Mesenchymal stem cell (in vitro differentiated cells and primary cell): ENCODE data around the gene ZNF607.

ENCODE experiments used
- DNase-seq: peaks from one replicate; pipeline ENCODE4 v3.0.0-alpha.2; 2013
- H2AFZ ChIP-seq: one replicate; pipeline ENCODE4 v1.6.1; 2013; ENCODE audit warnings: low read depth, mild to moderate bottlenecking, control low read depth, inconsistent platforms, low read length, moderate library complexity
- H2AK5ac ChIP-seq: 2 replicates; pipeline ENCODE4 v1.6.1; 2013; ENCODE audit warnings: low read length, moderate library complexity, mild to moderate bottlenecking, inconsistent platforms; ENCODE audit not compliant: severe bottlenecking
- H2BK120ac ChIP-seq: one replicate; pipeline ENCODE4 v1.6.1; 2013; ENCODE audit warnings: low read depth, mild to moderate bottlenecking, inconsistent platforms, low read length, moderate library complexity
- H2BK12ac ChIP-seq, 2 experiments: one replicate each; pipeline ENCODE4 v1.6.1; 2013; ENCODE audit warnings: inconsistent platforms in 2 of 2, low read length in 2 of 2, mild to moderate bottlenecking in 2 of 2, moderate library complexity in 2 of 2, control low read depth in 1 of 2
- H2BK15ac ChIP-seq: one replicate; pipeline ENCODE4 v1.6.1; 2013; ENCODE audit warnings: mild to moderate bottlenecking, low read depth, inconsistent platforms; ENCODE audit not compliant: poor library complexity, severe bottlenecking
- H2BK5ac ChIP-seq: 2 replicates; pipeline ENCODE4 v1.6.1; 2013; ENCODE audit warnings: low read depth, mild to moderate bottlenecking, low read length, control low read depth, inconsistent platforms; ENCODE audit not compliant: poor library complexity, severe bottlenecking
- H3K14ac ChIP-seq, 2 experiments: one replicate each; pipeline ENCODE4 v1.6.1; 2013; ENCODE audit warnings: inconsistent platforms in 2 of 2, low read length in 2 of 2, control low read depth in 1 of 2, mild to moderate bottlenecking in 1 of 2, moderate library complexity in 1 of 2
- H3K18ac ChIP-seq, 2 experiments: one replicate each; pipeline ENCODE4 v1.6.1; 2013; ENCODE audit warnings: inconsistent platforms in 2 of 2, low read length in 2 of 2, control low read depth in 1 of 2, low read depth in 1 of 2, mild to moderate bottlenecking in 1 of 2
- H3K23ac ChIP-seq, 2 experiments: one replicate each; pipeline ENCODE4 v1.6.1; 2013; ENCODE audit warnings: inconsistent platforms in 2 of 2, low read length in 2 of 2, mild to moderate bottlenecking in 2 of 2, moderate library complexity in 2 of 2, control low read depth in 1 of 2
- H3K27ac ChIP-seq: 2 replicates; pipeline ENCODE4 v1.5.1; 2013; ENCODE audit warnings: mild to moderate bottlenecking, moderate library complexity, low read length, control low read depth, inconsistent platforms; ENCODE audit not compliant: poor library complexity, severe bottlenecking
- H3K27me3 ChIP-seq, 2 experiments: 2 replicates each; pipeline versions ENCODE4 v1.6.1 to v1.7.0; 2013; ENCODE audit warnings: low read length in 2 of 2, mild to moderate bottlenecking in 2 of 2, moderate library complexity in 2 of 2, control low read depth in 1 of 2, inconsistent platforms in 1 of 2; ENCODE audit not compliant: control insufficient read depth in 1 of 2, insufficient read depth in 1 of 2
- H3K36me3 ChIP-seq, 2 experiments: 2 replicates each; pipeline versions ENCODE4 v1.6.1 to v1.7.0; 2013; ENCODE audit warnings: low read length in 2 of 2, control low read depth in 1 of 2, inconsistent platforms in 1 of 2, low read depth in 1 of 2, mild to moderate bottlenecking in 1 of 2; ENCODE audit not compliant: insufficient read depth in 2 of 2, control insufficient read depth in 1 of 2
- H3K4ac ChIP-seq, 2 experiments: one replicate each; pipeline ENCODE4 v1.6.1; 2013; ENCODE audit warnings: inconsistent platforms in 2 of 2, low read length in 2 of 2, mild to moderate bottlenecking in 2 of 2, moderate library complexity in 2 of 2, control low read depth in 1 of 2, low read depth in 1 of 2
- H3K4me1 ChIP-seq: 2 replicates; pipeline ENCODE4 v1.6.1; 2013; ENCODE audit warnings: low read depth, low read length, control low read depth; ENCODE audit not compliant: control insufficient read depth, insufficient read depth
- H3K4me2 ChIP-seq: 2 replicates; pipeline ENCODE4 v1.6.1; 2013; ENCODE audit warnings: low read length, mild to moderate bottlenecking, inconsistent platforms; ENCODE audit not compliant: poor library complexity, severe bottlenecking
- H3K4me3 ChIP-seq, 2 experiments: 2 replicates each; pipeline versions ENCODE4 v1.5.1 to v1.7.0; 2013; ENCODE audit warnings: low read length in 2 of 2, mild to moderate bottlenecking in 2 of 2, control low read depth in 1 of 2, low read depth in 1 of 2; ENCODE audit not compliant: insufficient read depth in 1 of 2
- H3K79me1 ChIP-seq: replicated peaks from 2 replicates; pipeline ENCODE4 v1.6.1; 2013; ENCODE audit warnings: mild to moderate bottlenecking, control low read depth, low read length, inconsistent platforms; ENCODE audit not compliant: poor library complexity, severe bottlenecking
- H3K9ac ChIP-seq: 2 replicates; pipeline ENCODE4 v1.7.0; 2013; ENCODE audit warnings: mild to moderate bottlenecking, low read length, moderate library complexity
- H3K9me3 ChIP-seq: 2 replicates; pipeline ENCODE4 v1.7.0; 2013; ENCODE audit warnings: mild to moderate bottlenecking, low read length; ENCODE audit not compliant: control insufficient read depth
- H4K8ac ChIP-seq: one replicate; pipeline ENCODE4 v1.6.1; 2013; ENCODE audit warnings: inconsistent platforms, mild to moderate bottlenecking, low read length, moderate library complexity
- H4K91ac ChIP-seq: one replicate; pipeline ENCODE4 v1.6.1; 2013; ENCODE audit warnings: mild to moderate bottlenecking, low read length, inconsistent platforms
- WGBS: methylation state at CpG from one replicate; pipeline ENCODE4 v1.1.7; 2013; ENCODE audit warnings: mixed read lengths; 5-methylcytosine and 5-hydroxymethylcytosine counted together

Gene ZNF607

DNA sequence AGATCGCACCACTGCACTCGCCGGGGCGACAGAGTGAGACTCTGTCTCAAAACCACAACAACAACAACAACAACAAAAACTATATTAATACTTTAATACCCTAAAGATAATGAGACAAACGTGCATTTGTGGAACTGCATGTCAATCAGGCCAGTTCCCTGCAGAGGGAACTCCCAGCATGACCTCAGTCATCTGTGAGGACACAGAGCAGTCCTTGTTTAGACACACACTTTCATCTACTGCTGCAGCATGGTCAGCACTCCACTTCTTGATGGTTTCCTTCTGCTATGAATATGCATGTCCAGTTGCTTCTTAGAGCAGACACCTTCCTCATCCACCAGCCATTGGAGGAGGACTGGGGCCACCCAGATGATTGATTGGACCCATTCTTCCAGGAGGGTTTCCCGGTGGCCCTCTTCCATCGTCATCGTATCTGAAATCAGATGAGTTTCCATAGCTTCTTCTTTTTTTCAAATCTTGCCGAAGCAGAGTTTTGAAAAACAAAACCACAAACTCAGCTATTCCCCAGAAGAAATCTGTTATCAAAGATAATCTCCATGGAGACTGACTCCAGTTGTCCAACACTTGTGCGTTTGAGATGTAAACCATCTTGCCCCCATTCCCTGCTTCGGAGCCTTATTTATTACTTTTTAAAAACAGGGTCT lies 26.5 kb downstream of the ZNF607 start:
- no peak overlapping the region for H3K14ac ChIP-seq
- no peaks in the 10 kb centered on the region for H3K27me3 ChIP-seq
- WGBS = 82% methylated on average over 11 of the region's 11 CpGs
- no peak overlapping the region for H2BK5ac ChIP-seq
- H4K8ac ChIP-seq = no peak overlapping the region
- H3K4me3 ChIP-seq = no peak overlapping the region
- H3K36me3 ChIP-seq = peaks cover 4 to 13% of the 10 kb centered on the region in 2 experiments
- H4K91ac ChIP-seq = no peak overlapping the region
- H2BK15ac ChIP-seq = no peak overlapping the region
- H3K4me2 ChIP-seq = no peak overlapping the region
- H3K9ac ChIP-seq = no peak overlapping the region
- no peak overlapping the region for H3K27ac ChIP-seq
- no peak overlapping the region for H3K23ac ChIP-seq
- H2AK5ac ChIP-seq = no peak overlapping the region
- no peak overlapping the region for H3K18ac ChIP-seq
- H2BK120ac ChIP-seq = no peak overlapping the region
- no peak overlapping the region for H2AFZ ChIP-seq
- no peak overlapping the region for H2BK12ac ChIP-seq
- H3K4me1 ChIP-seq = no peaks in the 10 kb centered on the region
- H3K9me3 ChIP-seq = peaks cover 26% of the 10 kb centered on the region
- DNase-seq = no peak
- H3K4ac ChIP-seq = no peak overlapping the region
- no peaks in the 10 kb centered on the region for H3K79me1 ChIP-seq

DNA sequence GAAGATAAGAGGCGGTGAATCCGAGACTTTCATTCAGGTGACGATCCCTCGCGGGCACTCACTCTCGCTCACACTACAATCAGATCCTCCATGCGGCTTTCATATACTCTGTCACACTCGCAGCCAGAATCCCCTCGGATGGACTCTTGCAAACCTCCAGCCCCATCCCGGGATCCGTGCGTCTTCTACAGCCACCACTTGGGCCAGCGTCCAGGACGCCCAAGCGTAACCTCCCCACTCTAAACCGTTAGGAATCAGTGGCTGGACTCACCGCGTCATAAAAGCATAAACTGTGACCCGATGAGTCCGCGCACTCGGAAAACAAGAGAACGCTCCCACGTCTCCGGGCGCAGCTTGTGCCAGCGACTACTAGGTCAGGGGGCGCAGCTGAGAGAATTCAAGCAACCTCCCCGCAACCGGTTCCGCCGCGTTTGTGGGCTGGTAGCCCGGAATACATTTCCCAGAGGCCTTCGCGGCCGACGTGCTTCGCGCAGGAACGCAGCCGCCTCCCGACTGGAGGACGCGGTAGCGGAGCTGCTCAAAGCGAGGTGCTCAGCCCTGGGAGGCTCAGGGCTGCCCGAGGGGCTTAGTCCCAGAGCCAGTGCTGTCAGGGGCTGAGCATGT lies 27.6 kb downstream of the ZNF607 start:
- Histone ChIP-seq H3K27me3 (no peaks in the 10 kb centered on the region), H4K8ac (peak overlapping the region; percentile 35), H4K91ac (peak overlapping the region; percentile 18), H3K4ac (no peak overlapping the region), H3K14ac (peak overlapping the region in 1 of 2 experiments; percentile 72), H3K9me3 (peaks cover 15% of the 10 kb centered on the region), H3K79me1 (no peaks in the 10 kb centered on the region), H3K9ac (peak overlapping the region; percentile 95), H2BK15ac (no peak overlapping the region), H3K23ac (no peak overlapping the region), H2BK12ac (no peak overlapping the region), H2AFZ (peak overlapping the region; percentile 86), H3K18ac (peak overlapping the region; percentile 74 to 89), H3K4me3 (peak overlapping the region; percentile 66 to 80), H3K4me1 (no peaks in the 10 kb centered on the region), H2AK5ac (no peak overlapping the region), H3K36me3 (peaks cover 0 to 10% of the 10 kb centered on the region in 2 experiments), H2BK120ac (peak overlapping the region; percentile 27), H3K27ac (peak overlapping the region; percentile 57), H2BK5ac (no peak overlapping the region), H3K4me2 (peak overlapping the region; percentile 67)
- DNase-seq = peak; percentile 91
- under 1% methylated on average over 48 of the region's 48 CpGs for WGBS

DNA sequence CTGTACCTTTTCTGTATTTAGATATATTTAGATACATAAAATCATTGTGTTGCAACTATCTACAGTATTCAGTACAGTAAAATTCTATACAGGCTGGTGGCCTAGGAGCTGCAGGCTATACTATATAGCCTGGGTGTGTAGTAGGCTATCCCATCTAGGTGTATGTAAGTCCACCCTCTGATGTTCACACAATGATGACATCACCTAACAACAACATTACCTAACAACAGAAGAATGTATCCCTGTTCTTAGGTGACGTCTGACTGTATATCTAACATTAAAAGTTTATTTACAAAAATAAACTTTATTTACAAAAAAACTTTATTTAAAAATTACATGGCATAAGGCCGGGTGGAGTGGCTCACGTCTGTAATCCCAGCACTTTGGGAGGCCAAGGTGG lies 36.0 kb downstream of the ZNF607 start:
- no peak overlapping the region for H2BK120ac ChIP-seq
- H3K9me3 ChIP-seq = peaks cover 43% of the 10 kb centered on the region
- H2BK12ac ChIP-seq = no peak overlapping the region
- no peak overlapping the region for H3K27ac ChIP-seq
- 92% methylated on average over 2 of the region's 3 CpGs for WGBS
- H3K4me3 ChIP-seq = no peak overlapping the region
- H3K27me3 ChIP-seq = no peaks in the 10 kb centered on the region
- H3K18ac ChIP-seq = no peak overlapping the region
- H2BK5ac ChIP-seq = no peak overlapping the region
- H4K91ac ChIP-seq = no peak overlapping the region
- H3K36me3 ChIP-seq = no peaks in the 10 kb centered on the region
- DNase-seq = no peak
- no peak overlapping the region for H3K9ac ChIP-seq
- no peak overlapping the region for H3K23ac ChIP-seq
- H3K4me2 ChIP-seq = no peak overlapping the region
- no peak overlapping the region for H2AK5ac ChIP-seq
- H3K4ac ChIP-seq = no peak overlapping the region
- H2AFZ ChIP-seq = no peak overlapping the region
- H2BK15ac ChIP-seq = no peak overlapping the region
- no peak overlapping the region for H3K14ac ChIP-seq
- H3K4me1 ChIP-seq = no peaks in the 10 kb centered on the region
- H3K79me1 ChIP-seq = no peaks in the 10 kb centered on the region
- H4K8ac ChIP-seq = no peak overlapping the region

DNA sequence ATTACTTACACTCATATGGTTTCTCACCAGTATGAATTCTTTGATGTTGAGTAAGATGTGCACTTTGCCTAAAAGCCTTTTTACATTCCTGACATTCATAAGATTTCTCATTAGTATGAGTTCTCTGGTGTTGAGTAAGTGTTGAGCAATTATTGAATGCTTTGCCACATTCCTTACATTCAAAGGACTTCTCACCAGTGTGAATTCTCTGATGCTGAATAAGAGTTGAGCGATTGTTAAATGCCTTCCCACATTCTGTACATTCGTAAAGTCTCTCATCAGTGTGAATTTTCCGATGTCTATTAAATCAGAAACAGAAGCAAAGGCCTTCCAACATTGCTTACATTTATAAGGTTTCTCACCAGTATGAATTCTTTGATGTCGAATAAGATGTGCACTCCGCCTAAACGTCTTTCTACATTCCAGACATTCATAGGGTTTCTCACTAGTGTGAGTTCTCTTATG lies 50.1 kb downstream of the ZNF607 start:
- H3K4me3 ChIP-seq = peak overlapping the region in 1 of 2 experiments; percentile 48
- H3K4me2 ChIP-seq = no peak overlapping the region
- H3K27ac ChIP-seq = no peak overlapping the region
- WGBS = 90% methylated on average over 6 of the region's 6 CpGs
- H3K27me3 ChIP-seq = no peaks in the 10 kb centered on the region
- DNase-seq = no peak
- H3K14ac ChIP-seq = no peak overlapping the region
- no peaks in the 10 kb centered on the region for H3K4me1 ChIP-seq
- H2BK15ac ChIP-seq = no peak overlapping the region
- no peak overlapping the region for H4K91ac ChIP-seq
- no peaks in the 10 kb centered on the region for H3K79me1 ChIP-seq
- H3K4ac ChIP-seq = no peak overlapping the region
- H2BK120ac ChIP-seq = no peak overlapping the region
- H3K36me3 ChIP-seq = no peaks in the 10 kb centered on the region
- H3K23ac ChIP-seq = no peak overlapping the region
- H2AFZ ChIP-seq = no peak overlapping the region
- H2BK5ac ChIP-seq = no peak overlapping the region
- peaks cover 79% of the 10 kb centered on the region for H3K9me3 ChIP-seq
- no peak overlapping the region for H3K9ac ChIP-seq
- no peak overlapping the region for H2AK5ac ChIP-seq
- H2BK12ac ChIP-seq = no peak overlapping the region
- no peak overlapping the region for H4K8ac ChIP-seq
- H3K18ac ChIP-seq = no peak overlapping the region
